ENCODE data around the gene MCF2L.

Gene MCF2L

GRCh38 chr13:113008851-113009250 lies 39.8 kb downstream of the MCF2L start:
- TF ChIP-seq CTCF (IDR thresholded peaks at IDR 0.05; ENCODE audit: insufficient read depth, low read depth, low read length, missing control alignments): no peak
- no peak overlapping the region for H3K4me3 ChIP-seq (ENCODE audit: low read length)
- no peak for DNase-seq (ENCODE audit: low read depth)

GRCh38 chr13:113009743-113010509 lies 40.9 kb downstream of the MCF2L start:
- no peak for DNase-seq (ENCODE audit: low read depth)
- no peak overlapping the region for H3K4me3 ChIP-seq (ENCODE audit: low read length)
- no peak for TF ChIP-seq CTCF (IDR thresholded peaks at IDR 0.05; ENCODE audit: insufficient read depth, low read depth, low read length, missing control alignments)

GRCh38 chr13:113010510-113010865 lies 41.5 kb downstream of the MCF2L start:
- H3K4me3 ChIP-seq (ENCODE audit: low read length): no peak overlapping the region
- DNase-seq (ENCODE audit: low read depth): no peak
- no peak for TF ChIP-seq CTCF (IDR thresholded peaks at IDR 0.05; ENCODE audit: insufficient read depth, low read depth, low read length, missing control alignments)

GRCh38 chr13:113013303-113013702 lies 44.3 kb downstream of the MCF2L start:
- H3K4me3 ChIP-seq (ENCODE audit: low read length): no peak overlapping the region
- peak; percentile 16 for DNase-seq (ENCODE audit: low read depth)
- no peak for TF ChIP-seq CTCF (IDR thresholded peaks at IDR 0.05; ENCODE audit: insufficient read depth, low read depth, low read length, missing control alignments)

GRCh38 chr13:113013878-113014751 lies 45.1 kb downstream of the MCF2L start:
- no peak for DNase-seq (ENCODE audit: low read depth)
- H3K4me3 ChIP-seq (ENCODE audit: low read length): no peak overlapping the region
- TF ChIP-seq CTCF (IDR thresholded peaks at IDR 0.05; ENCODE audit: insufficient read depth, low read depth, low read length, missing control alignments): no peak

GRCh38 chr13:113014752-113015745 lies 46.0 kb downstream of the MCF2L start:
- no peak overlapping the region for H3K4me3 ChIP-seq (ENCODE audit: low read length)
- no peak for DNase-seq (ENCODE audit: low read depth)
- TF ChIP-seq CTCF (IDR thresholded peaks at IDR 0.05; ENCODE audit: insufficient read depth, low read depth, low read length, missing control alignments): no peak

Data from epithelial cell of esophagus (primary cell).